Pancreas (tissue), 10 donors: ENCODE measurements around the gene BTBD18. TPM values are rescaled to one million over a fixed set of nuclear protein-coding genes. Genes with fewer than 3 reads are reported as not detected.

Source experiments
- ATAC-seq, 4 donors: fragments of 200-7000 bp; cut with Tn5 transposase; one replicate each; pipeline versions ENCODE4 v1.8.0 to v1.9.1; 2020; ENCODE audit warnings: mild to moderate bottlenecking in 4 of 4, moderate library complexity in 4 of 4
- DNase-seq, 6 donors: peaks; one replicate each; pipeline ENCODE4 v3.0.0-alpha.2; 2020
- FAIRE-seq: peaks from 2 replicates; lab custom pipeline; 2012; peaks lifted over from hg19 to GRCh38; lab: Jason Lieb, UNC
- H3K27ac ChIP-seq, 4 donors: fragments of 200-600 bp; sonication (generic); 1 replicate in 3 of 4; 2 replicates in 1 of 4; pipeline versions ENCODE4 v1.5.0 to v1.8.0; 2020
- H3K27me3 ChIP-seq, 4 donors: fragments of 200-600 bp; one replicate each; pipeline ENCODE4 v1.8.0; 2021
- H3K36me3 ChIP-seq, 3 donors: fragments of 200-600 bp; sonication (generic) in 1 of 3; one replicate each; pipeline versions ENCODE4 v1.5.0 to v1.8.0; 2020 to 2021
- H3K4me1 ChIP-seq, 3 donors: fragments of 200-600 bp; one replicate each; pipeline ENCODE4 v1.8.0; 2021
- H3K4me3 ChIP-seq, 4 donors: fragments of 200-600 bp; sonication (generic) in 2 of 4; one replicate each; pipeline versions ENCODE4 v1.5.0 to v1.8.0; 2020 to 2021
- H3K9me3 ChIP-seq, 4 donors: fragments of 200-600 bp; one replicate each; pipeline ENCODE4 v1.8.0; 2021
- CTCF ChIP-seq, 4 donors: fragments of 200-600 bp; sonication (generic) in 3 of 4; IDR thresholded peaks; one replicate each; pipeline versions ENCODE4 v1.5.0 to v1.8.0; 2021; ENCODE audit warnings: antibody characterized with exemption in 4 of 4
- WGBS, 2 donors: extraction: QIAGEN DNeasy Blood & Tissue Kit; methylation state at CpG; one replicate each; pipeline ENCODE4 v1.1.7; 2013; 5-methylcytosine and 5-hydroxymethylcytosine counted together
- intact Hi-C, 3 donors: fragments of 100-400 bp; cut with DNase I; formaldehyde crosslinking; loops; one replicate each; pipeline versions ENCODE4 v1.11.1 to v1.14.2; 2022
- polyA plus RNA-seq, 2 donors: library from polyadenylated mRNA; stranded (reverse); fragments of 200-250 nt; gene quantifications; one replicate each; pipeline ENCODE4 v1.2.3, GENCODE V29; 2013
- total RNA-seq, 6 donors: library from RNA; stranded (reverse); fragmentation: NEBNext Ultra II Directional in 4 of 6; extraction: Animal tissue kit (Norgen Biotek cat#: 25700) in 4 of 6; gene quantifications; one replicate each; pipeline versions ENCODE4 v1.2.1 to v1.2.4, GENCODE V29; 2021 to 2023
- donor health status: healthy with polysubstance abuse.
- donor health status: DM: no; HTN: no; CAD: no; lungs with moderate emphysema.
- donor health status: DM: no; HTN: no; CAD: no.
- donor health status: control.
- donor health status: control.
- donor health status: Bipolar disorder and iron deficiency.
- donor health status: DM: yes; HTN: yes; CAD: no.
- donor health status: DM: no; HTN: no; CAD: no.
- donor health status: DM: no; HTN: no; CAD: no.
- donor health status: DM: yes; HTN: yes; CAD: no.

The BTBD18 gene
- total and polyA plus RNA-seq, 8 donors = 0.05 TPM; not detected in 7

- Histone ChIP-seq H3K9me3 (no peaks in the 10 kb centered on the region), H3K27ac (no peak overlapping the region), H3K27me3 (no peaks in the 10 kb centered on the region), H3K4me1 (peaks cover 0 to 8% (median 5%) of the 10 kb centered on the region in 3 donors), H3K4me3 (no peak overlapping the region), H3K36me3 (no peaks in the 10 kb centered on the region)
- no peak for ATAC-seq
- peak in 1 of 6 donors; percentile 63 for DNase-seq
- intact Hi-C loops = loop anchor here in 1 of 3 donors (5.0 kb wide), 1 partner anchor 49 kb away; no protein-coding TSS in a partner anchor
- no peak for TF ChIP-seq CTCF (IDR thresholded peaks at IDR 0.05)
- WGBS, 2 donors = 94 to 97% methylated on average over 30 of the region's 30 CpGs
- FAIRE-seq = no peak
Measured at GRCh38 chr11:57752954-57753353, 1.3 kb upstream of the BTBD18 start.

DNA sequence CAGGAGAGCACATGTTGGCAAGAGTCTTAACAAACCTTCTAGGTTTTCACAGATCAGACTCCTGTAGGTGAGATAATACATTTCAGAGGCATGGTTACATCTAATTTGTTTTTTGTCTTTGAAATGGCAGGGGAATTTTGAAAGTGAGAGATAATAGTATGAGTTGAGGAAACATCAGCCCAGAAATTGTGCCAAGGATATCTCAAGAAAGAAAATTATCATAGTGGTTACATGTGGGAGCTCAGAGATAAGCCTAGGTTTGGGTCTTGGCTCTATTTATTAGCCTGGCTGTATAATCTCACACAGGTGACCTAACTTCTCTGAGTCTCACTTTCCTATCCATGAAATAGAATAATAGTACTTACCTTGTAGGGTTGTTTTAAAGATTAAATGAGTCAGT is 443 bp downstream of the BTBD18 start:
- peak in 3 of 4 donors; percentile 5 to 17 (median 8) for ATAC-seq
- Histone ChIP-seq H3K4me1 (peaks cover 0 to 5% (median 4%) of the 10 kb centered on the region in 3 donors), H3K27ac (no peak overlapping the region), H3K27me3 (no peaks in the 10 kb centered on the region), H3K4me3 (no peak overlapping the region), H3K36me3 (no peaks in the 10 kb centered on the region), H3K9me3 (no peaks in the 10 kb centered on the region)
- intact Hi-C loops = loop anchor here in 1 of 3 donors (5.0 kb wide), 1 partner anchor 51 kb away; no protein-coding TSS in a partner anchor
- TF ChIP-seq CTCF (IDR thresholded peaks at IDR 0.05) = no peak
- no peak for DNase-seq
- FAIRE-seq = no peak

- no peak overlapping the region for H3K27ac ChIP-seq
- ATAC-seq = no peak
- H3K36me3 ChIP-seq = peaks cover 0 to 21% (median 9%) of the 10 kb centered on the region in 3 donors
- no peak for TF ChIP-seq CTCF (IDR thresholded peaks at IDR 0.05)
- no peaks in the 10 kb centered on the region for H3K27me3 ChIP-seq
- no peak for DNase-seq
- intact Hi-C loops = no loop called here
- H3K4me3 ChIP-seq = no peak overlapping the region
- no peak for FAIRE-seq
- H3K9me3 ChIP-seq = no peaks in the 10 kb centered on the region
- peaks cover 5 to 13% (median 12%) of the 10 kb centered on the region in 3 donors for H3K4me1 ChIP-seq
- 92 to 96% methylated on average over 1 of the region's 1 CpG for WGBS, 2 donors
Measured at GRCh38 chr11:57746920-57747319, 4.7 kb downstream of the BTBD18 start.

DNA sequence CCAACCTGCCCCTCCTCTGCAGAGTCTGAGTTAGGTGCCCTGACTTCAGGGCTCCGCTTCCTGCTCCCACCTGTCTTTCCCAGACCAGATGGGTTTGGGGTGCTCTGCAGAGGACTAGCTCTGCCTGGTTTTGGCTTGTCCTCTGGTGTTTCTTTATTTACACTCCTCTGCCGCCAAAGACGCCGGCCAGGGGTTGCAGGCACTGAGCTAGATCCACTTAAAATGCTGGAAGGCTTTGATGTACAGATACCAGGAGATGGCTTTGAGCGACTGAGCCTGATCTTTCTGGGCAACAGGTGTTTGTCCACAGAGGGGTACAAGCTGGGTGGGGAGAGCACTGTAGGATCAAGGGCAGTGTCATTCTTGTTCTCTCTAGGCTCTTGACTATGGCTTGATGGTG is 6.4 kb downstream of the BTBD18 start:
- no peak for DNase-seq
- no peak overlapping the region for H3K27ac ChIP-seq
- intact Hi-C loops = no loop called here
- peaks cover 5 to 10% (median 9%) of the 10 kb centered on the region in 3 donors for H3K4me1 ChIP-seq
- no peak for ATAC-seq
- H3K36me3 ChIP-seq = peaks cover 0 to 21% (median 9%) of the 10 kb centered on the region in 3 donors
- FAIRE-seq = no peak
- no peak overlapping the region for H3K4me3 ChIP-seq
- WGBS, 2 donors = 82 to 90% methylated on average over 5 of the region's 5 CpGs
- TF ChIP-seq CTCF (IDR thresholded peaks at IDR 0.05) = no peak
- H3K9me3 ChIP-seq = no peaks in the 10 kb centered on the region
- no peaks in the 10 kb centered on the region for H3K27me3 ChIP-seq

DNA sequence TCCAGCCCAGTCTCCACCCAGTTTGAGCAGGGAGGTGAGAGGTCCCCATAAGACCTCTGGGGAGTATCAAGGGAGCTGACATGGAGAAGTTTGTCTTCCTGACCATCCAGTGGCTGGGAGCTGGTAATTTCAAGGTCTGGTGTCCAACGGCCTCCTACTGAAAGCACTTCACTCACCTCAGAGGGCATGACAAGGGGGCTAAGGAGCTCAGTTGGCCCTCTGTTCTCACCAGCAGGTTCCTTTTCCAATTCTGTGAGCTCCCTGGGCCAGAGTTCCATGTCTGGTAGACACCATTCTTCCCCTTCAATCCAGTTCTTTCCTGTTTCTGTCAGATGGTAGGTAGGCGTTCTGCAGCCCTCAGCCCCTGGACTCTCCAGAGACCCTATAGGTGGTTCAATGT is 7.3 kb downstream of the BTBD18 start:
- Histone ChIP-seq H3K27ac (no peak overlapping the region), H3K36me3 (peaks cover 0 to 21% (median 9%) of the 10 kb centered on the region in 3 donors), H3K27me3 (no peaks in the 10 kb centered on the region), H3K4me3 (no peak overlapping the region), H3K4me1 (peaks cover 5 to 10% (median 9%) of the 10 kb centered on the region in 3 donors), H3K9me3 (no peaks in the 10 kb centered on the region)
- TF ChIP-seq CTCF (IDR thresholded peaks at IDR 0.05) = no peak
- DNase-seq (no peak), ATAC-seq (no peak), FAIRE-seq (no peak)
- WGBS, 2 donors = 72 to 84% methylated on average over 2 of the region's 2 CpGs
- intact Hi-C loops = no loop called here
